Adipose tissue (tissue), 3 donors: ENCODE measurements around the gene MEI1. TPM values are rescaled to one million over a fixed set of nuclear protein-coding genes. Genes with fewer than 3 reads are reported as not detected.
A peak's percentile ranks its signal among the peaks of the same experiment; 100 is the strongest.
"Not testable (repeated sequence)": the region's sequence is repeated elsewhere in the genome, so short reads cannot be mapped to it uniquely, and the experiment has no call there.

Source experiments
- H3K27ac ChIP-seq: one replicate; pipeline ENCODE4 v1.5.1; 2013; ENCODE audit warnings: low read depth, low read length
- WGBS, 3 donors: extraction: QIAGEN DNeasy Blood & Tissue Kit; methylation state at CpG; one replicate each; pipeline ENCODE4 v1.1.7; 2013; 5-methylcytosine and 5-hydroxymethylcytosine counted together
- polyA plus RNA-seq, 3 donors: library from polyadenylated mRNA; stranded (reverse); fragments of 200-250 nt; gene quantifications; one replicate each; pipeline ENCODE4 v1.2.3, GENCODE V29; 2013
- donor health status: healthy with polysubstance abuse.
- donor health status: Bipolar disorder and iron deficiency.
- donor health status: healthy.

MEI1 gene
- polyA plus RNA-seq, 3 donors = 0.34 to 1.6 (median 0.86) TPM

- no peak overlapping the region for H3K27ac ChIP-seq
- 55 to 76% (median 69%) methylated on average over 3 of the region's 3 CpGs for WGBS, 3 donors
These were observed 126.7 kb downstream of the MEI1 start for GRCh38 chr22:41826021-41826420.

GRCh38 chr22:41826430-41827383 is 127.4 kb downstream of the MEI1 start:
- no peak overlapping the region for H3K27ac ChIP-seq
- WGBS, 3 donors = 49 to 73% (median 68%) methylated on average over 11 of the region's 11 CpGs

GRCh38 chr22:41827671-41828070 is 128.4 kb downstream of the MEI1 start:
- 84 to 89% (median 88%) methylated on average over 6 of the region's 6 CpGs for WGBS, 3 donors
- no peak overlapping the region for H3K27ac ChIP-seq

- no peak overlapping the region for H3K27ac ChIP-seq
- WGBS, 3 donors = 62 to 91% (median 81%) methylated on average over 4 of the region's 4 CpGs
These were observed 129.2 kb downstream of the MEI1 start for GRCh38 chr22:41828516-41828915.

GRCh38 chr22:41830174-41830573 is 130.9 kb downstream of the MEI1 start:
- WGBS, 3 donors = 96 to 99% (median 97%) methylated on average over 3 of the region's 3 CpGs
- H3K27ac ChIP-seq = no peak overlapping the region

- no peak overlapping the region for H3K27ac ChIP-seq
- WGBS, 3 donors = 50 to 71% (median 54%) methylated on average over 6 of the region's 6 CpGs
These were observed 132.1 kb downstream of the MEI1 start for GRCh38 chr22:41831383-41831782.

- 7 to 12% (median 10%) methylated on average over 17 of the region's 17 CpGs for WGBS, 3 donors
- H3K27ac ChIP-seq = peak overlapping the region; percentile 46
These were observed 132.7 kb downstream of the MEI1 start for GRCh38 chr22:41831828-41832552.

GRCh38 chr22:41832553-41833368 is 133.5 kb downstream of the MEI1 start, which contains the start of gene SREBF2:
SREBF2 (plus strand) TSS chr22:41833105; CDS start chr22:41833271, 166 bp downstream.
- WGBS, 3 donors = 0 to 1% (median 1%) methylated on average over 62 to 75 of the region's 75 CpGs

GRCh38 chr22:41833369-41834004 is 134.2 kb downstream of the MEI1 start:
- 1 to 3% (median 1%) methylated on average over 55 to 83 of the region's 86 CpGs for WGBS, 3 donors

More at GRCh38 chr22:41832553-41833368, 133.5 kb downstream of the MEI1 start, which contains the start of gene SREBF2:
- H3K27ac ChIP-seq = peak within 1 kb of the TSS; percentile 46

GRCh38 chr22:41834005-41834944 is 135.0 kb downstream of the MEI1 start:
- no peak overlapping the region for H3K27ac ChIP-seq
- 11 to 18% (median 14%) methylated on average over 14 of the region's 14 CpGs for WGBS, 3 donors

More at GRCh38 chr22:41833369-41834004, 134.2 kb downstream of the MEI1 start:
- H3K27ac ChIP-seq = no peak overlapping the region

GRCh38 chr22:41835462-41835861 is 136.2 kb downstream of the MEI1 start:
- H3K27ac ChIP-seq = not testable (repeated sequence)
- WGBS, 3 donors = 65 to 87% (median 76%) methylated on average over 6 to 8 of the region's 8 CpGs

- H3K27ac ChIP-seq = no peak overlapping the region
- 84 to 96% (median 96%) methylated on average over 2 of the region's 2 CpGs for WGBS, 3 donors
These were observed 137.2 kb downstream of the MEI1 start for GRCh38 chr22:41836551-41836950.

GRCh38 chr22:41838842-41839618 is 139.7 kb downstream of the MEI1 start:
- 62 to 80% (median 71%) methylated on average over 1 of the region's 1 CpG for WGBS, 3 donors
- H3K27ac ChIP-seq = no peak overlapping the region

GRCh38 chr22:41840216-41840615 is 140.9 kb downstream of the MEI1 start:
- 89 to 98% (median 92%) methylated on average over 5 of the region's 5 CpGs for WGBS, 3 donors
- H3K27ac ChIP-seq = no peak overlapping the region

- H3K27ac ChIP-seq = no peak overlapping the region
- WGBS, 3 donors = 47 to 64% (median 57%) methylated on average over 3 of the region's 3 CpGs
These were observed 141.9 kb downstream of the MEI1 start for GRCh38 chr22:41841085-41841712.
